Caco-2 (cell line): Measurements from ENCODE around the gene ZXDC. TPM values are rescaled to one million over a fixed set of nuclear protein-coding genes. Genes with fewer than 3 reads are reported as not detected.

ENCODE experiments used
- BruUV-seq: library from RNA; stranded (reverse); fragments of 400-500 nt; replicated peaks from 2 replicates; lab custom pipeline; 2021; lab: Mats Ljungman, UMichigan
- CTCF ChIA-PET: fragments of 300-600 bp; sonication (Branson Sonifier 250); formaldehyde crosslinking; loops from one replicate; lab custom pipeline; 2022; ENCODE audit warnings: antibody characterized with exemption; lab: Charles Lee
- POLR2A ChIA-PET: fragments of 300-600 bp; sonication (Branson Sonifier 250); formaldehyde crosslinking; loops from one replicate; lab custom pipeline; 2022; ENCODE audit warnings: antibody characterized with exemption; lab: Charles Lee
- DNase-seq, 2 experiments: peaks; one replicate each; pipeline versions ENCODE4 v3.0.0 to v3.0.0-alpha.2; 2020 to 2022
- H3K27me3 ChIP-seq: replicated peaks from 2 replicates; pipeline ENCODE4 v1.6.0; 2011; ENCODE audit warnings: low read length; ENCODE audit not compliant: control insufficient read depth, insufficient read depth
- H3K36me3 ChIP-seq: 2 replicates; pipeline ENCODE4 v1.5.1; 2011; ENCODE audit warnings: low read length; ENCODE audit not compliant: control insufficient read depth, insufficient read depth
- H3K4me1 ChIP-seq: fragments of 250-450 bp; sonication (Bioruptor Pico); 2 replicates; pipeline ENCODE4 v1.5.1; 2020; ENCODE audit warnings: mild to moderate bottlenecking
- H3K4me3 ChIP-seq: 2 replicates; pipeline ENCODE4 v1.5.1; 2011; ENCODE audit warnings: low read depth, mild to moderate bottlenecking, control low read depth, low read length
- H3K9me3 ChIP-seq: fragments of 250-450 bp; sonication (Bioruptor Pico); 2 replicates; pipeline ENCODE4 v1.5.1; 2020; ENCODE audit warnings: mild to moderate bottlenecking, moderate library complexity
- H3K27ac Mint-ChIP-seq: one replicate; pipeline ENCODE4 v1.8.0; 2022; ENCODE audit warnings: mixed read lengths; ENCODE audit not compliant: unreplicated experiment
- H3K27me3 Mint-ChIP-seq: one replicate; pipeline ENCODE4 v1.8.0; 2022; ENCODE audit warnings: mixed read lengths; ENCODE audit not compliant: insufficient read depth, unreplicated experiment
- H3K36me3 Mint-ChIP-seq: one replicate; pipeline ENCODE4 v1.8.0; 2022; ENCODE audit warnings: mild to moderate bottlenecking, mixed read lengths; ENCODE audit not compliant: insufficient read depth, unreplicated experiment
- H3K4me1 Mint-ChIP-seq: one replicate; pipeline ENCODE4 v1.8.0; 2022; ENCODE audit warnings: low read depth, mixed read lengths; ENCODE audit not compliant: unreplicated experiment
- H3K4me3 Mint-ChIP-seq: one replicate; pipeline ENCODE4 v1.8.0; 2022; ENCODE audit warnings: mild to moderate bottlenecking, moderate library complexity, mixed read lengths; ENCODE audit not compliant: unreplicated experiment
- H3K9me3 Mint-ChIP-seq: one replicate; pipeline ENCODE4 v1.8.0; 2022; ENCODE audit warnings: mixed read lengths; ENCODE audit not compliant: unreplicated experiment
- intact Hi-C: fragments of 100-400 bp; cut with micrococcal nuclease; formaldehyde crosslinking; loops from one replicate; pipeline ENCODE4 v1.10.0; 2022; ENCODE audit not compliant: unreplicated experiment
- total RNA-seq: library from RNA; stranded (reverse); gene quantifications from 2 replicates; pipeline ENCODE4 v1.2.3, GENCODE V29; 2022
- TF ChIP-seq, protein P1 (sequence below), 2 experiments: fragments of 200-600 bp in 1 of 2; IDR thresholded peaks; 1 replicate in 1 of 2; 2 replicates in 1 of 2; pipeline versions ENCODE4 v1.5.1 to v1.8.0; 2011 to 2022; ENCODE audit warnings: antibody characterized with exemption in 1 of 2, control low read depth in 1 of 2, inconsistent platforms in 1 of 2, low read depth in 1 of 2, low read length in 1 of 2, mild to moderate bottlenecking in 1 of 2, moderate library complexity in 1 of 2; ENCODE audit not compliant: insufficient read depth in 1 of 2, severe bottlenecking in 1 of 2, unreplicated experiment in 1 of 2

ZXDC gene
- total RNA-seq, 1 experiment from 2014 or later, result 28.7 TPM

DNA sequence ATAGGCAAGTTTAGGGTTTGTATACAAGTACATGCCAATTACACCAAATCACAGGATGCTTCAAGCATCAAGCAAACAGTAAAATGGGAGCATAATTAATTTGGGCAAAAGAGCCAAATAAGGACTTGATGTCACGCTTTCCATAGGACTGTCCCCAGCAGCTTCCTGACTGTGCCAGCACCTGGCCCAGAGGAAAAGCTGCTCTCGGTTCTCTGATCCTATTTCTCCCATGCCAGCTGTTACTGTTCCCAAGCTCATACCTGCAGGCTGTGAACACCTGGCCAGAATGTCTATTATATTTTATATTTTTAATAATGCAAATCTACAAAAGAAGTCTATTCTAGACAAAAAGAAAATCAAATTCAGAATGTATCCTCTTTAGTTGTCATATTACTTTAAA is 12.2 kb downstream of the ZXDC start:
- no peaks in the 10 kb centered on the region for H3K9me3 Mint-ChIP-seq
- CTCF ChIA-PET, result no interaction called here
- BruUV-seq, result no TSS peak
- POLR2A ChIA-PET, result no interaction called here
- TF ChIP-seq, protein P1, sequence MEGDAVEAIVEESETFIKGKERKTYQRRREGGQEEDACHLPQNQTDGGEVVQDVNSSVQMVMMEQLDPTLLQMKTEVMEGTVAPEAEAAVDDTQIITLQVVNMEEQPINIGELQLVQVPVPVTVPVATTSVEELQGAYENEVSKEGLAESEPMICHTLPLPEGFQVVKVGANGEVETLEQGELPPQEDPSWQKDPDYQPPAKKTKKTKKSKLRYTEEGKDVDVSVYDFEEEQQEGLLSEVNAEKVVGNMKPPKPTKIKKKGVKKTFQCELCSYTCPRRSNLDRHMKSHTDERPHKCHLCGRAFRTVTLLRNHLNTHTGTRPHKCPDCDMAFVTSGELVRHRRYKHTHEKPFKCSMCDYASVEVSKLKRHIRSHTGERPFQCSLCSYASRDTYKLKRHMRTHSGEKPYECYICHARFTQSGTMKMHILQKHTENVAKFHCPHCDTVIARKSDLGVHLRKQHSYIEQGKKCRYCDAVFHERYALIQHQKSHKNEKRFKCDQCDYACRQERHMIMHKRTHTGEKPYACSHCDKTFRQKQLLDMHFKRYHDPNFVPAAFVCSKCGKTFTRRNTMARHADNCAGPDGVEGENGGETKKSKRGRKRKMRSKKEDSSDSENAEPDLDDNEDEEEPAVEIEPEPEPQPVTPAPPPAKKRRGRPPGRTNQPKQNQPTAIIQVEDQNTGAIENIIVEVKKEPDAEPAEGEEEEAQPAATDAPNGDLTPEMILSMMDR (IDR thresholded peaks at IDR 0.05; ENCODE audit: insufficient read depth in 1 of 2, low read depth in 1 of 2, low read length in 1 of 2, severe bottlenecking in 1 of 2, unreplicated experiment in 1 of 2), result no peak
- H3K27me3 Mint-ChIP-seq, result no peaks in the 10 kb centered on the region
- no peak for DNase-seq
- Histone ChIP-seq H3K27me3 (no peaks in the 10 kb centered on the region), H3K4me1 (no peaks in the 10 kb centered on the region), H3K4me3 (no peak overlapping the region), H3K9me3 (no peaks in the 10 kb centered on the region), H3K36me3 (peaks cover 4% of the 10 kb centered on the region)
- H3K4me3 Mint-ChIP-seq, result no peak overlapping the region
- intact Hi-C loops, result no loop called here
- H3K36me3 Mint-ChIP-seq, result peaks cover 47% of the 10 kb centered on the region
- no peaks in the 10 kb centered on the region for H3K4me1 Mint-ChIP-seq
- H3K27ac Mint-ChIP-seq, result no peak overlapping the region

DNA sequence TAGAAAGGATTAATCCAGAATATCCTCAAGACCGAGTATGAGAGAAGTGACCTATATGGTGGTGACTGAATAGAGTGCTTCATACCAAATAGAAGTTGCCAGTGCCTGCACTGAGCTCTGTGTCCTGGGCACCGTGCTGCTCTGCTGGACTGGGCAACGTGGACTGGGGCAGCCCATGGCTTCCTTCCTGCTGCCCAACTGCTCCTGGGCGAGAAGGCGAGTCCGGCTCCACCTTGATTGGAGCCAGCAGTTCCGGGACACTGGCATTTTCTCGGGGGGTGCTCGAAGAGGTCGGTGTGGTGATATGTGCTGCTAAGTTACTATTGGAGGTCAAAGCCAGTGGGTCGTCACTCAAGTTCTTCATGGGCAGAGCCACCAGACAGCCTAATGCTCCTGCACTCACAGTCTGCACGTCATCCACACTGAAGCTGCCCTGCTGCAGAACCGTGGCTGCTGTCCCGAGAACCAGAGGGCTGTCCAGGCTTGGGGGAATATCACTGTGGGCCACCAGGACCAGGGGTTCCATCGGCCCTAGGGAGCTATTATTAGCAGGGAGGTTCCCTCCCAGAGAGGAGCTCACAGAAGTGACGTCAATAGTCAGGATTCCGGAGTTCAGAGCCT is 14.1 kb downstream of the ZXDC start:
- ChIA-PET POLR2A (no interaction called here), CTCF (no interaction called here)
- no peaks in the 10 kb centered on the region for H3K4me1 ChIP-seq
- Mint-ChIP-seq H3K27me3 (no peaks in the 10 kb centered on the region), H3K27ac (no peak overlapping the region), H3K36me3 (peaks cover 58% of the 10 kb centered on the region), H3K9me3 (no peaks in the 10 kb centered on the region), H3K4me1 (no peaks in the 10 kb centered on the region), H3K4me3 (no peak overlapping the region)
- TF ChIP-seq, protein P1 (IDR thresholded peaks at IDR 0.05; ENCODE audit: insufficient read depth in 1 of 2, low read depth in 1 of 2, low read length in 1 of 2, severe bottlenecking in 1 of 2, unreplicated experiment in 1 of 2), result no peak
- H3K4me3 ChIP-seq, result no peak overlapping the region
- intact Hi-C loops, result no loop called here
- H3K36me3 ChIP-seq, result peaks cover 4% of the 10 kb centered on the region
- BruUV-seq, result no TSS peak
- H3K9me3 ChIP-seq, result no peaks in the 10 kb centered on the region
- no peaks in the 10 kb centered on the region for H3K27me3 ChIP-seq
- no peak for DNase-seq

DNA sequence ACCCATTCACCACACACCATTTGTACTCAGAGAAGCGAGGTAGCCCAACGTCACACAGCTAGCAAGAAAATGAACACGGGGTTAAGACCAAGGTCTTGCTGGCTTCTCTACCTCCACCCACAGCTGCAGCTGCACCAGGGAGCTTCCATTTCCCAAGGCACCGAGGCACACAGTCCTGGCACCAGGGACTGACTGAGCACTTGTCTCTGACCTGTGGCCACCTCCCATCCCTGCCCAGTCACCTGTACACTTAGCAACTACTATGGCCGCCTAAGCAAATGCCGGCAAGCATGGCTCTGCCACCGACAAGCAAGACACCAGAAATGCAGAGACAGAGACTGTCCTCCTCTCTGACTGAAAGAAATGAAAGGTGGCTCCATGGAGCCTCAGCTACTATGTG is 15.3 kb downstream of the ZXDC start:
- Histone ChIP-seq H3K9me3 (no peaks in the 10 kb centered on the region), H3K4me1 (no peaks in the 10 kb centered on the region), H3K36me3 (peaks cover 3% of the 10 kb centered on the region), H3K4me3 (no peak overlapping the region), H3K27me3 (no peaks in the 10 kb centered on the region)
- BruUV-seq, result no TSS peak
- CTCF ChIA-PET, result no interaction called here
- Mint-ChIP-seq H3K9me3 (no peaks in the 10 kb centered on the region), H3K36me3 (peaks cover 56% of the 10 kb centered on the region), H3K27ac (no peak overlapping the region), H3K4me1 (no peaks in the 10 kb centered on the region), H3K4me3 (no peak overlapping the region), H3K27me3 (no peaks in the 10 kb centered on the region)
- POLR2A ChIA-PET, result no interaction called here
- DNase-seq, result no peak
- TF ChIP-seq, protein P1 (IDR thresholded peaks at IDR 0.05; ENCODE audit: insufficient read depth in 1 of 2, low read depth in 1 of 2, low read length in 1 of 2, severe bottlenecking in 1 of 2, unreplicated experiment in 1 of 2), result no peak
- intact Hi-C loops, result no loop called here
